Endodermal cell (in vitro differentiated cells): ENCODE measurements around the gene ACADVL. TPM values are rescaled to one million over a fixed set of nuclear protein-coding genes. Genes with fewer than 3 reads are reported as not detected.

ENCODE experiments used
- DNase-seq: peaks from one replicate; pipeline ENCODE4 v3.0.0-alpha.2; 2017
- H3K27ac ChIP-seq: 2 replicates; pipeline ENCODE4 v1.5.1; 2013; ENCODE audit warnings: mild to moderate bottlenecking, low read depth, low read length, moderate library complexity
- H3K27me3 ChIP-seq: 2 replicates; pipeline ENCODE4 v1.6.1; 2013; ENCODE audit warnings: mild to moderate bottlenecking, low read length, moderate library complexity; ENCODE audit not compliant: insufficient read depth, control insufficient read depth, poor library complexity, severe bottlenecking
- H3K36me3 ChIP-seq: 2 replicates; pipeline ENCODE4 v1.7.0; 2013; ENCODE audit warnings: mild to moderate bottlenecking, low read length, moderate library complexity; ENCODE audit not compliant: control insufficient read depth, insufficient read depth
- H3K4me1 ChIP-seq: one replicate; pipeline ENCODE4 v1.7.0; 2013; ENCODE audit warnings: low read length; ENCODE audit not compliant: control insufficient read depth, insufficient read depth
- H3K4me3 ChIP-seq: 2 replicates; pipeline ENCODE4 v1.5.1; 2013; ENCODE audit warnings: mild to moderate bottlenecking, low read length, moderate library complexity
- H3K9ac ChIP-seq: 2 replicates; pipeline ENCODE4 v1.6.1; 2013; ENCODE audit warnings: mild to moderate bottlenecking, low read length, moderate library complexity; ENCODE audit not compliant: poor library complexity, severe bottlenecking; ENCODE audit errors: extremely low read depth
- H3K9me3 ChIP-seq: 2 replicates; pipeline ENCODE4 v1.6.1; 2013; ENCODE audit warnings: mild to moderate bottlenecking, low read length, moderate library complexity; ENCODE audit not compliant: control insufficient read depth
- H3K27ac Mint-ChIP-seq: 2 replicates; pipeline ENCODE4 v1.8.0; 2020; ENCODE audit warnings: mixed read lengths
- H3K27me3 Mint-ChIP-seq: 2 replicates; pipeline ENCODE4 v1.8.0; 2021; ENCODE audit warnings: mild to moderate bottlenecking, mixed read lengths; ENCODE audit not compliant: insufficient read depth
- H3K36me3 Mint-ChIP-seq: 2 replicates; pipeline ENCODE4 v1.8.0; 2020; ENCODE audit warnings: low read depth, mixed read lengths
- H3K4me1 Mint-ChIP-seq: 2 replicates; pipeline ENCODE4 v1.8.0; 2020; ENCODE audit warnings: mixed read lengths
- H3K4me3 Mint-ChIP-seq: 2 replicates; pipeline ENCODE4 v1.8.0; 2020; ENCODE audit warnings: mild to moderate bottlenecking, moderate library complexity, mixed read lengths
- H3K9me3 Mint-ChIP-seq: 2 replicates; pipeline ENCODE4 v1.8.0; 2020; ENCODE audit warnings: mild to moderate bottlenecking, mixed read lengths
- CTCF ChIP-seq: fragments of 200-600 bp; sonication (generic); conservative IDR thresholded peaks from 2 replicates; pipeline ENCODE4 v1.5.0; 2021; ENCODE audit warnings: antibody characterized with exemption, mild to moderate bottlenecking
- WGBS, 2 experiments: methylation state at CpG; one replicate each; pipeline versions ENCODE4 v1.1.5 to v1.1.7; 2013; ENCODE audit warnings: missing lambda C conversion rate in 2 of 2, mixed read lengths in 1 of 2; ENCODE audit not compliant: insufficient coverage in 1 of 2, insufficient read length in 1 of 2; 5-methylcytosine and 5-hydroxymethylcytosine counted together
- total RNA-seq, 2 donors: library from RNA; stranded (reverse); fragmentation: NEBNext Ultra II Directional in 1 of 2; extraction: Animal tissue kit (Norgen Biotek cat#: 25700) in 1 of 2; gene quantifications; 2 replicates in 1 of 2; 3 replicates in 1 of 2; pipeline ENCODE4 v1.2.1, GENCODE V29; 2021

Gene ACADVL
- total RNA-seq, 2 donors from 2014 or later = 337 to 459 TPM

DNA sequence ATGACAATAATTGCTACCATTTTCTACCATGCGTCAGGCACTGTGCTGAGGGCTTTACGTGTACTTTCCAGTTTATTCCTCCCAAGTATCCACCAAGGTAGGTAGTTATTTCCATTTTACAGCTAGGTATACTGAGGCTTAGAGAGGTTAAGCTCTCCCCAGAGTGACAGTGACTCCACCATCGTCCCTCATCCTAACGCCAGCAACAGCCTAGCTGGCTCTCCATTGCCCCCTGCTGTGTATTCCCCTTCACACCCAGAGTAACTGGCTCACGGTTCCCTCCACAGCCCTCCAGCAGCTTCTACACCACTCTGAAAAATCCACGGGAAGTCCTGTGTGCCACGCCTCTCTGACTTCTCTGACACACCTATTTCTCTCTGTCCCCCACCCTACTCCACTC lies 33.5 kb upstream of the ACADVL start:
- no peaks in the 10 kb centered on the region for H3K36me3 ChIP-seq
- H3K36me3 Mint-ChIP-seq = peaks cover 7% of the 10 kb centered on the region
- no peak overlapping the region for H3K4me3 Mint-ChIP-seq
- 87 to 96% methylated on average over 4 to 7 of the region's 7 CpGs for WGBS, 2 experiments
- H3K27ac ChIP-seq = no peak overlapping the region
- no peaks in the 10 kb centered on the region for H3K27me3 Mint-ChIP-seq
- peak; percentile 28 for TF ChIP-seq CTCF
- H3K4me3 ChIP-seq = no peak overlapping the region
- H3K9me3 ChIP-seq = no peaks in the 10 kb centered on the region
- H3K4me1 Mint-ChIP-seq = no peaks in the 10 kb centered on the region
- peaks cover 2% of the 10 kb centered on the region for H3K4me1 ChIP-seq
- no peaks in the 10 kb centered on the region for H3K27me3 ChIP-seq
- no peak overlapping the region for H3K9ac ChIP-seq
- H3K27ac Mint-ChIP-seq = peak overlapping the region; percentile 9
- peak; percentile 62 for DNase-seq
- no peaks in the 10 kb centered on the region for H3K9me3 Mint-ChIP-seq

DNA sequence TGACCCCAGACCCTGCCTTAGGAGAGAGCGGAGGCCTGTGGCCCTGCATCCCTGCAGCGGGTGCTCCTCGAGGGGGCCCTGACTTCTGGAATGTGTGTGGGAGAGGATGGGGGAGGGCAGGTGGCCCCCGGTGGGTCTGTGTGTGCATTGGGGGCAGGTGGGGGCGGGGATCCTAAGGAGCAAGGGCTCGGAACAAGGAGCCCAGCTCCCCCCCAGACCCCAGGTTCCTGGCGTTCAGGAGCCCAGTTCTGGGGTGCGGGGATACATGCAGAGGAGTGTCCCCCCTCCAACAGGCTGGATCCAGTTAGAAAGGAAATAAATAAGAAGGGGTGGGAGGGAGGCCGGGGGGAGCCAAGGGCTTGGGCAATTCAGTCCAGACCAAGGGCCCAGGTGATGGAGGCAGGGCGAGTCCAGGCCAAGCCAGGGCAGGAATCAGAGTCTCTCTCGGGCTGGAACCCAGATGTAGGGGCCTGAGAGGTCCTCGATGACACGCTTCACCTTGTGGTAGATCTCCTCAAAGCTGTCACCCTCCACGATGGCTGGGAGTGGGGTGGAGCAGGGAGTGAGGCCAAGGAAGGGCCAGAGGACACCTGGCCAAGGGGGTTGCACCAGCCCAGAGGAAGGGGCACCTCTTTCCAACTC lies 29.3 kb upstream of the ACADVL start:
- H3K9me3 ChIP-seq = no peaks in the 10 kb centered on the region
- peaks cover 2% of the 10 kb centered on the region for H3K4me1 ChIP-seq
- no peak overlapping the region for H3K27ac ChIP-seq
- Mint-ChIP-seq H3K27ac (no peak overlapping the region), H3K36me3 (peaks cover 29% of the 10 kb centered on the region), H3K4me1 (no peaks in the 10 kb centered on the region), H3K9me3 (no peaks in the 10 kb centered on the region), H3K27me3 (no peaks in the 10 kb centered on the region), H3K4me3 (no peak overlapping the region)
- H3K9ac ChIP-seq = no peak overlapping the region
- H3K27me3 ChIP-seq = no peaks in the 10 kb centered on the region
- peaks cover 4% of the 10 kb centered on the region for H3K36me3 ChIP-seq
- DNase-seq = peak; percentile 37
- WGBS, 2 experiments = 92 to 97% methylated on average over 10 to 14 of the region's 14 CpGs
- no peak for TF ChIP-seq CTCF
- H3K4me3 ChIP-seq = no peak overlapping the region

- Mint-ChIP-seq H3K27me3 (no peaks in the 10 kb centered on the region), H3K27ac (no peak overlapping the region), H3K9me3 (no peaks in the 10 kb centered on the region), H3K4me3 (no peak overlapping the region), H3K36me3 (peaks cover 32% of the 10 kb centered on the region), H3K4me1 (no peaks in the 10 kb centered on the region)
- Histone ChIP-seq H3K9me3 (no peaks in the 10 kb centered on the region), H3K27me3 (no peaks in the 10 kb centered on the region), H3K27ac (peak overlapping the region; percentile 17), H3K36me3 (peaks cover 7% of the 10 kb centered on the region), H3K4me3 (no peak overlapping the region), H3K4me1 (peaks cover 2% of the 10 kb centered on the region), H3K9ac (no peak overlapping the region)
- WGBS, 2 experiments = 90 to 96% methylated on average over 11 to 12 of the region's 12 CpGs
- no peak for TF ChIP-seq CTCF
- no peak for DNase-seq
Observed at GRCh38 chr17:7191069-7191468, 28.7 kb upstream of the ACADVL start.
